KMS-11 (cell line): ENCODE data around the gene TLK2.
"Not testable (repeated sequence)": the region's sequence is repeated elsewhere in the genome, so short reads cannot be mapped to it uniquely, and the experiment has no call there.

ENCODE experiments used
- H2AFZ ChIP-seq: fragments of 200-600 bp; sonication (generic); 2 replicates; pipeline ENCODE4 v1.6.1; 2016; ENCODE audit warnings: antibody characterized with exemption, mixed run types, low read depth
- H3K27ac ChIP-seq: fragments of 200-600 bp; sonication (generic); 2 replicates; pipeline ENCODE4 v1.6.1; 2016; ENCODE audit warnings: mild to moderate bottlenecking, mixed run types
- H3K27me3 ChIP-seq: fragments of 200-600 bp; sonication (generic); 2 replicates; pipeline ENCODE4 v1.6.1; 2017; ENCODE audit warnings: mild to moderate bottlenecking, low read depth, mixed run types, moderate library complexity; ENCODE audit not compliant: insufficient read depth
- H3K36me3 ChIP-seq: fragments of 200-600 bp; sonication (generic); 2 replicates; pipeline ENCODE4 v1.6.1; 2017; ENCODE audit warnings: mild to moderate bottlenecking, mixed run types; ENCODE audit not compliant: insufficient read depth
- H3K4me1 ChIP-seq: fragments of 200-600 bp; sonication (generic); 2 replicates; pipeline ENCODE4 v1.6.1; 2016; ENCODE audit warnings: mild to moderate bottlenecking, low read depth, mixed run types; ENCODE audit not compliant: poor library complexity, severe bottlenecking
- H3K4me2 ChIP-seq: fragments of 200-600 bp; sonication (generic); 2 replicates; pipeline ENCODE4 v1.7.0; 2016; ENCODE audit warnings: mild to moderate bottlenecking, mixed run types
- H3K4me3 ChIP-seq: fragments of 200-600 bp; sonication (generic); IDR thresholded peaks from 2 replicates; pipeline ENCODE4 v1.6.1; 2017; ENCODE audit warnings: low read depth, low read length, mixed read lengths; ENCODE audit not compliant: insufficient read depth
- H3K79me2 ChIP-seq: fragments of 200-600 bp; sonication (generic); 2 replicates; pipeline ENCODE4 v1.6.1; 2016; ENCODE audit warnings: low read depth, mixed run types; ENCODE audit not compliant: insufficient read depth
- H3K9ac ChIP-seq: fragments of 200-600 bp; sonication (generic); 2 replicates; pipeline ENCODE4 v1.6.1; 2016; ENCODE audit warnings: mild to moderate bottlenecking, mixed run types
- H4K20me1 ChIP-seq: fragments of 200-600 bp; sonication (generic); 2 replicates; pipeline ENCODE4 v1.6.1; 2016; ENCODE audit warnings: mild to moderate bottlenecking, mixed run types; ENCODE audit not compliant: insufficient read depth
- TF ChIP-seq, protein P1 (sequence below): fragments of 200-600 bp; sonication (generic); conservative IDR thresholded peaks from 2 replicates; pipeline ENCODE4 v1.6.1; 2017; ENCODE audit warnings: low read depth, mild to moderate bottlenecking, antibody characterized with exemption, low read length, moderate library complexity, mixed read lengths

The TLK2 gene

GRCh38 chr17:62456016-62456415, 22.6 kb upstream of the TLK2 start:
- Histone ChIP-seq H4K20me1 (no peaks in the 10 kb centered on the region), H3K4me1 (peaks cover 75% of the 10 kb centered on the region), H3K27me3 (no peaks in the 10 kb centered on the region), H3K36me3 (no peaks in the 10 kb centered on the region), H3K79me2 (no peaks in the 10 kb centered on the region), H3K27ac (no peak overlapping the region), H3K4me3 (no peak overlapping the region), H3K9ac (no peak overlapping the region), H2AFZ (no peak overlapping the region), H3K4me2 (no peak overlapping the region)
- TF ChIP-seq, protein P1, sequence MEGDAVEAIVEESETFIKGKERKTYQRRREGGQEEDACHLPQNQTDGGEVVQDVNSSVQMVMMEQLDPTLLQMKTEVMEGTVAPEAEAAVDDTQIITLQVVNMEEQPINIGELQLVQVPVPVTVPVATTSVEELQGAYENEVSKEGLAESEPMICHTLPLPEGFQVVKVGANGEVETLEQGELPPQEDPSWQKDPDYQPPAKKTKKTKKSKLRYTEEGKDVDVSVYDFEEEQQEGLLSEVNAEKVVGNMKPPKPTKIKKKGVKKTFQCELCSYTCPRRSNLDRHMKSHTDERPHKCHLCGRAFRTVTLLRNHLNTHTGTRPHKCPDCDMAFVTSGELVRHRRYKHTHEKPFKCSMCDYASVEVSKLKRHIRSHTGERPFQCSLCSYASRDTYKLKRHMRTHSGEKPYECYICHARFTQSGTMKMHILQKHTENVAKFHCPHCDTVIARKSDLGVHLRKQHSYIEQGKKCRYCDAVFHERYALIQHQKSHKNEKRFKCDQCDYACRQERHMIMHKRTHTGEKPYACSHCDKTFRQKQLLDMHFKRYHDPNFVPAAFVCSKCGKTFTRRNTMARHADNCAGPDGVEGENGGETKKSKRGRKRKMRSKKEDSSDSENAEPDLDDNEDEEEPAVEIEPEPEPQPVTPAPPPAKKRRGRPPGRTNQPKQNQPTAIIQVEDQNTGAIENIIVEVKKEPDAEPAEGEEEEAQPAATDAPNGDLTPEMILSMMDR, result no peak

DNA sequence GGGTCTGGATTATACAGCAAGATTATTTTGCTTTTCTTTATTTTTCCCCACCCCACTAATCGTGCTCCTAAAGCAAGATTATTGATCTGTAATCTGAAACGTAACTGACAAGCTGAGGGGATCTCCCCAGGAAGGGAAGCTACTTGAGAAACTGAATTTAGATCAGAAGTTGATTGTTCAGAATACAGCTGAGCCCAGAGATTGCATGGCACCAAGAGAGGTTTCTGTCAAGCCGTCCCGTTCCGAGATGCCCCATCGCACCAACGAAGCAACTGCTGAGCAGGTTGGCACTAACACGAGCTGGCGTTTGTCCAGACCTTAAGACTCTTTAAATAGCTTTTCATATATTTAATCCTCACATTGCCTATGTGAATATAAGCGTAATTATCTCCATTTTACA, 20.1 kb upstream of the TLK2 start:
- H3K9ac ChIP-seq, H3K4me3 ChIP-seq, H3K79me2 ChIP-seq, H4K20me1 ChIP-seq, H2AFZ ChIP-seq, H3K36me3 ChIP-seq, H3K27me3 ChIP-seq, H3K27ac ChIP-seq, H3K4me2 ChIP-seq: not testable (repeated sequence)
- H3K4me1 ChIP-seq, result peaks cover 50% of the 10 kb centered on the region

GRCh38 chr17:62464422-62464821, 14.2 kb upstream of the TLK2 start:
- H3K79me2 ChIP-seq, H3K27me3 ChIP-seq, H3K4me2 ChIP-seq, H3K9ac ChIP-seq, H3K4me1 ChIP-seq, H3K27ac ChIP-seq, H3K4me3 ChIP-seq, H4K20me1 ChIP-seq, H2AFZ ChIP-seq, H3K36me3 ChIP-seq: not testable (repeated sequence)

DNA sequence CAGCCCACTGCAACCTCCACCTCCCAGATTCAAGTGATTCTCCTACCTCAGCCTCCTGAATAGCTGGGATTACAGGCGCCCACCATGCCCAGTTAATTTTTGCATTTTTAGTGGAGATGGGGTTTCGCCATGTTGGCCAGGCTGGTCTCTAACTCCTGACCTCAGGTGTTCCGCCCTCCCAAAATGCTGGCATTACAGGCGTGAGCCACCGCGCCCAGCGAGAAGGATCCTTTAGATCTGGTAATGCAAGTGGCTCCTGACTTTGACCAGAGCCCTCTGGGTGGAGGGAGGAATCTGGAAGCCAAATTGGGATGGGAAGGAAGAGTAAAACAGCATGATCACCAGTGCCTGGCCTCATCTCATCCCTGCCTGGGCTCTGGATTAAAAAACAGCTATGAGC, 13.4 kb upstream of the TLK2 start:
- H3K27ac ChIP-seq, H4K20me1 ChIP-seq, H3K36me3 ChIP-seq, H3K27me3 ChIP-seq, H3K9ac ChIP-seq, H2AFZ ChIP-seq, H3K4me3 ChIP-seq, H3K4me2 ChIP-seq, H3K79me2 ChIP-seq: not testable (repeated sequence)
- H3K4me1 ChIP-seq, result peaks cover 11% of the 10 kb centered on the region

GRCh38 chr17:62470666-62471379, 7.8 kb upstream of the TLK2 start:
- H3K4me2 ChIP-seq, result peak overlapping the region; percentile 27; the same call in 1 of the 2 replicates
- not testable (repeated sequence) for H3K79me2 ChIP-seq, H3K27me3 ChIP-seq, H3K4me3 ChIP-seq, H3K36me3 ChIP-seq, H4K20me1 ChIP-seq
- peak overlapping the region; percentile 21; the same call in 1 of the 2 replicates for H2AFZ ChIP-seq
- peak overlapping the region; percentile 2; the same call in 1 of the 2 replicates for H3K9ac ChIP-seq
- H3K27ac ChIP-seq, result peak overlapping the region; percentile 61
- H3K4me1 ChIP-seq, result peaks cover 49% of the 10 kb centered on the region

DNA sequence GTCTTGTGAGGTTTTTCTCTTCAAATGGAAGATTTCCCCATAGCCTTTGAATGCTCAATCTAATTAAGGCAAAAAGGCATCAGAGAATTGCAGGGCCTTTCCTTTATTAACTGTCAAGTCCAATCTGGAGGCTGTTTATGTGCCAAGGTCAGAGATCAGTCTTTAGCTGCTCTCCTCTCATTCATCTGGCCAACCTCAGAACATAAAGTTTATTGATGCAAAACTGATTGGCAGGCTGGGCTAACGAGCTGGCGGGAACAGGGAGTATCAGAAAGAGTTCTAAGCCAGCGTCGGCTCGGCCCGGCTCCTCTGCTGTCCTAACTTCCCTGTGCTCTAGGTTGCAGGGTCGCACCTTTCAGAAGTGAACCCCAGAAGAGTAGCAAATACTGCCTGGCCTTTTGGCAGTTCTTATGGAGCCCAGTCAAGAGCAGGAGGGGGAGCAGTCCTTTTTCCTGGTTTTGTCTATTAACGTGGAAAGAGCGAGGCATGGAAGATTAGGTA, 7.2 kb upstream of the TLK2 start:
- not testable (repeated sequence) for H3K27me3 ChIP-seq

GRCh38 chr17:62473030-62473982, 5.3 kb upstream of the TLK2 start:
- Histone ChIP-seq H3K27ac (peak overlapping the region; percentile 14; the same call in 1 of the 2 replicates), H3K4me1 (peaks cover 53% of the 10 kb centered on the region), H3K4me2 (peak overlapping the region; percentile 14)
- H4K20me1 ChIP-seq, H3K9ac ChIP-seq, H2AFZ ChIP-seq, H3K79me2 ChIP-seq, H3K4me3 ChIP-seq, H3K36me3 ChIP-seq, H3K27me3 ChIP-seq: not testable (repeated sequence)

More for the DNA sequence above, 7.2 kb upstream of the TLK2 start:
- Histone ChIP-seq H3K27ac (peak overlapping the region; percentile 61), H3K4me2 (peak overlapping the region; percentile 27; the same call in 1 of the 2 replicates), H3K4me1 (peaks cover 49% of the 10 kb centered on the region)
- not testable (repeated sequence) for H2AFZ ChIP-seq, H3K4me3 ChIP-seq, H3K79me2 ChIP-seq, H3K36me3 ChIP-seq, H4K20me1 ChIP-seq, H3K9ac ChIP-seq

- not testable (repeated sequence) for H3K4me3 ChIP-seq
Measured at GRCh38 chr17:62477111-62477510, 1.5 kb upstream of the TLK2 start.

More at GRCh38 chr17:62477111-62477510, 1.5 kb upstream of the TLK2 start:
- not testable (repeated sequence) for H3K36me3 ChIP-seq, H3K27me3 ChIP-seq, H4K20me1 ChIP-seq, H2AFZ ChIP-seq, H3K27ac ChIP-seq
- Histone ChIP-seq H3K79me2 (peaks cover 32% of the 10 kb centered on the region), H3K9ac (peak overlapping the region; percentile 73; the same call in 1 of the 2 replicates), H3K4me2 (peak overlapping the region; percentile 76), H3K4me1 (peaks cover 46% of the 10 kb centered on the region)
